Neural progenitor cell (in vitro differentiated cells): Measurements from ENCODE around the gene MSI2. TPM values are rescaled to one million over a fixed set of nuclear protein-coding genes. Genes with fewer than 3 reads are reported as not detected.
A peak's percentile ranks its signal among the peaks of the same experiment; 100 is the strongest.

Experiments used
- DNase-seq: peaks from one replicate; pipeline ENCODE4 v3.0.0-alpha.2; 2016; ENCODE audit warnings: low spot score
- H2AFZ ChIP-seq: fragments of 200-600 bp; sonication (generic); replicated peaks from 2 replicates; pipeline ENCODE4 v1.6.1; 2016; ENCODE audit warnings: antibody characterized with exemption
- H3F3A ChIP-seq: fragments of 200-600 bp; sonication (generic); 2 replicates; pipeline ENCODE4 v1.6.1; 2016; ENCODE audit warnings: antibody characterized with exemption, low read depth
- H3K27ac ChIP-seq: fragments of 200-600 bp; sonication (generic); 2 replicates; pipeline ENCODE4 v1.5.1; 2016; ENCODE audit warnings: mild to moderate bottlenecking
- H3K27me3 ChIP-seq: fragments of 200-600 bp; sonication (generic); 2 replicates; pipeline ENCODE4 v1.6.1; 2016; ENCODE audit warnings: mild to moderate bottlenecking, moderate library complexity
- H3K36me3 ChIP-seq: fragments of 200-600 bp; sonication (generic); 2 replicates; pipeline ENCODE4 v1.5.1; 2016
- H3K4me1 ChIP-seq: fragments of 200-600 bp; sonication (generic); 2 replicates; pipeline ENCODE4 v1.6.1; 2016; ENCODE audit warnings: mixed run types
- H3K4me2 ChIP-seq: fragments of 200-600 bp; sonication (generic); 2 replicates; pipeline ENCODE4 v1.6.1; 2016
- H3K4me3 ChIP-seq: fragments of 200-600 bp; sonication (generic); 2 replicates; pipeline ENCODE4 v1.5.1; 2016
- H3K79me2 ChIP-seq: fragments of 200-600 bp; sonication (generic); 2 replicates; pipeline ENCODE4 v1.6.1; 2016; ENCODE audit warnings: low read depth
- H3K9ac ChIP-seq: fragments of 200-600 bp; sonication (generic); 2 replicates; pipeline ENCODE4 v1.6.1; 2016
- H3K9me3 ChIP-seq: fragments of 200-600 bp; sonication (generic); 2 replicates; pipeline ENCODE4 v1.5.1; 2016; ENCODE audit warnings: low read depth
- H4K20me1 ChIP-seq: fragments of 200-600 bp; sonication (generic); 2 replicates; pipeline ENCODE4 v1.6.1; 2016; ENCODE audit warnings: low read depth
- H3K27ac Mint-ChIP-seq: 3 replicates; pipeline ENCODE4 v1.8.0; 2021; ENCODE audit warnings: mixed read lengths
- H3K27me3 Mint-ChIP-seq: 2 replicates; pipeline ENCODE4 v1.8.0; 2022; ENCODE audit warnings: low read depth, mild to moderate bottlenecking, inconsistent platforms, moderate library complexity, mixed read lengths; ENCODE audit not compliant: insufficient read depth
- H3K36me3 Mint-ChIP-seq: 3 replicates; pipeline ENCODE4 v1.8.0; 2021; ENCODE audit warnings: mixed read lengths
- H3K4me1 Mint-ChIP-seq: 3 replicates; pipeline ENCODE4 v1.8.0; 2021; ENCODE audit warnings: mixed read lengths
- H3K4me3 Mint-ChIP-seq: 3 replicates; pipeline ENCODE4 v1.8.0; 2021; ENCODE audit warnings: mild to moderate bottlenecking, moderate library complexity, mixed read lengths
- H3K9me3 Mint-ChIP-seq: 3 replicates; pipeline ENCODE4 v1.8.0; 2020; ENCODE audit warnings: mixed read lengths
- CTCF ChIP-seq: fragments of 200-600 bp; sonication (generic); IDR thresholded peaks from 2 replicates; pipeline ENCODE4 v1.5.1; 2017; ENCODE audit warnings: antibody characterized with exemption, mild to moderate bottlenecking
- EZH2 ChIP-seq: fragments of 200-600 bp; sonication (generic); IDR thresholded peaks from 2 replicates; pipeline ENCODE4 v1.6.1; 2017; ENCODE audit warnings: antibody characterized with exemption, mild to moderate bottlenecking, moderate library complexity
- EZH2phosphoT487 ChIP-seq: fragments of 200-600 bp; sonication (generic); IDR thresholded peaks from 2 replicates; pipeline ENCODE4 v1.6.1; 2017; ENCODE audit warnings: antibody characterized with exemption
- total RNA-seq: library from RNA; depleted of rRNA; stranded (reverse); fragments of >200 nt; gene quantifications from 2 replicates; pipeline ENCODE4 v1.2.3, GENCODE V29; 2015; ENCODE audit warnings: low replicate concordance

Gene MSI2
- total RNA-seq, 1 donor from 2014 or later, result 96.9 TPM

GRCh38 chr17:57641761-57642160 lies 385.4 kb downstream of the MSI2 start:
- Histone ChIP-seq H3K27me3 (no peaks in the 10 kb centered on the region), H3K4me1 (peaks cover under 1% of the 10 kb centered on the region), H3F3A (no peaks in the 10 kb centered on the region), H3K36me3 (no peaks in the 10 kb centered on the region), H2AFZ (no peak overlapping the region), H4K20me1 (peaks cover 12% of the 10 kb centered on the region), H3K27ac (no peak overlapping the region), H3K79me2 (no peaks in the 10 kb centered on the region), H3K9me3 (no peaks in the 10 kb centered on the region), H3K4me2 (no peak overlapping the region), H3K9ac (no peak overlapping the region), H3K4me3 (no peak overlapping the region)
- TF ChIP-seq CTCF (no peak), EZH2phosphoT487 (no peak), EZH2 (no peak)
- Mint-ChIP-seq H3K36me3 (peaks cover 44% of the 10 kb centered on the region), H3K27me3 (peaks cover 7% of the 10 kb centered on the region), H3K4me3 (no peak overlapping the region), H3K9me3 (no peaks in the 10 kb centered on the region), H3K27ac (no peak overlapping the region), H3K4me1 (peaks cover 33% of the 10 kb centered on the region)
- DNase-seq, result no peak

GRCh38 chr17:57643062-57643461 lies 386.7 kb downstream of the MSI2 start:
- H3K27me3 Mint-ChIP-seq, result peaks cover 2% of the 10 kb centered on the region

GRCh38 chr17:57644326-57644725 lies 388.0 kb downstream of the MSI2 start:
- Histone ChIP-seq H3K79me2 (no peaks in the 10 kb centered on the region), H3F3A (peaks cover 3% of the 10 kb centered on the region), H3K9me3 (no peaks in the 10 kb centered on the region), H3K4me1 (peaks cover 2% of the 10 kb centered on the region), H3K27ac (no peak overlapping the region), H4K20me1 (peaks cover 14% of the 10 kb centered on the region), H2AFZ (no peak overlapping the region), H3K4me2 (no peak overlapping the region), H3K4me3 (no peak overlapping the region), H3K36me3 (no peaks in the 10 kb centered on the region), H3K27me3 (no peaks in the 10 kb centered on the region), H3K9ac (no peak overlapping the region)
- no peak for DNase-seq
- peak overlapping the region; percentile 18 for H3K27ac Mint-ChIP-seq
- H3K4me3 Mint-ChIP-seq, result no peak overlapping the region
- no peaks in the 10 kb centered on the region for H3K9me3 Mint-ChIP-seq
- TF ChIP-seq EZH2, result no peak
- TF ChIP-seq EZH2phosphoT487, result no peak
- no peak for TF ChIP-seq CTCF
- H3K27me3 Mint-ChIP-seq, result peaks cover 2% of the 10 kb centered on the region
- H3K36me3 Mint-ChIP-seq, result peaks cover 30% of the 10 kb centered on the region
- peaks cover 29% of the 10 kb centered on the region for H3K4me1 Mint-ChIP-seq

More at GRCh38 chr17:57643062-57643461, 386.7 kb downstream of the MSI2 start:
- Histone ChIP-seq H3K4me3 (no peak overlapping the region), H3K27me3 (no peaks in the 10 kb centered on the region), H4K20me1 (peaks cover 12% of the 10 kb centered on the region), H3K4me1 (no peaks in the 10 kb centered on the region), H2AFZ (no peak overlapping the region), H3K4me2 (no peak overlapping the region), H3K27ac (no peak overlapping the region), H3K9me3 (no peaks in the 10 kb centered on the region), H3F3A (no peaks in the 10 kb centered on the region), H3K79me2 (no peaks in the 10 kb centered on the region), H3K9ac (no peak overlapping the region), H3K36me3 (no peaks in the 10 kb centered on the region)
- H3K27ac Mint-ChIP-seq, result peak overlapping the region; percentile 29
- DNase-seq, result no peak
- no peaks in the 10 kb centered on the region for H3K9me3 Mint-ChIP-seq
- TF ChIP-seq EZH2phosphoT487, result no peak
- no peak for TF ChIP-seq CTCF
- TF ChIP-seq EZH2, result no peak
- no peak overlapping the region for H3K4me3 Mint-ChIP-seq
- H3K36me3 Mint-ChIP-seq, result peaks cover 38% of the 10 kb centered on the region
- H3K4me1 Mint-ChIP-seq, result peaks cover 29% of the 10 kb centered on the region
